Gastroesophageal sphincter (tissue), 3 donors: Measurements from ENCODE around the gene ADAMTS4.

Source experiments
- POLR2A ChIP-seq, 2 donors: fragments of 450-650 bp; IDR thresholded peaks; one replicate each; pipeline ENCODE4 v1.6.1; 2017; ENCODE audit warnings: antibody characterized with exemption in 2 of 2, mild to moderate bottlenecking in 2 of 2, moderate library complexity in 1 of 2
- TF ChIP-seq, protein P1 (sequence below), 4 experiments: fragments of 200-600 bp in 2 of 4; fragments of 450-650 bp in 2 of 4; sonication (generic) in 1 of 4; IDR thresholded peaks; one replicate each; pipeline ENCODE4 v1.5.1; 2017 to 2019; ENCODE audit warnings: antibody characterized with exemption in 4 of 4, mild to moderate bottlenecking in 2 of 4, moderate library complexity in 2 of 4

- TF ChIP-seq POLR2A (IDR thresholded peaks at IDR 0.05) = no peak
- TF ChIP-seq, protein P1, sequence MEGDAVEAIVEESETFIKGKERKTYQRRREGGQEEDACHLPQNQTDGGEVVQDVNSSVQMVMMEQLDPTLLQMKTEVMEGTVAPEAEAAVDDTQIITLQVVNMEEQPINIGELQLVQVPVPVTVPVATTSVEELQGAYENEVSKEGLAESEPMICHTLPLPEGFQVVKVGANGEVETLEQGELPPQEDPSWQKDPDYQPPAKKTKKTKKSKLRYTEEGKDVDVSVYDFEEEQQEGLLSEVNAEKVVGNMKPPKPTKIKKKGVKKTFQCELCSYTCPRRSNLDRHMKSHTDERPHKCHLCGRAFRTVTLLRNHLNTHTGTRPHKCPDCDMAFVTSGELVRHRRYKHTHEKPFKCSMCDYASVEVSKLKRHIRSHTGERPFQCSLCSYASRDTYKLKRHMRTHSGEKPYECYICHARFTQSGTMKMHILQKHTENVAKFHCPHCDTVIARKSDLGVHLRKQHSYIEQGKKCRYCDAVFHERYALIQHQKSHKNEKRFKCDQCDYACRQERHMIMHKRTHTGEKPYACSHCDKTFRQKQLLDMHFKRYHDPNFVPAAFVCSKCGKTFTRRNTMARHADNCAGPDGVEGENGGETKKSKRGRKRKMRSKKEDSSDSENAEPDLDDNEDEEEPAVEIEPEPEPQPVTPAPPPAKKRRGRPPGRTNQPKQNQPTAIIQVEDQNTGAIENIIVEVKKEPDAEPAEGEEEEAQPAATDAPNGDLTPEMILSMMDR (IDR thresholded peaks at IDR 0.05) = no peak
Observed at GRCh38 chr1:161145832-161146231, 53.0 kb downstream of the ADAMTS4 start.
